A172 (cell line): ENCODE measurements around the gene CHMP2B. TPM values are rescaled to one million over a fixed set of nuclear protein-coding genes. Genes with fewer than 3 reads are reported as not detected.
A peak's percentile ranks its signal among the peaks of the same experiment; 100 is the strongest.

ENCODE experiments used
- DNase-seq: peaks from one replicate; pipeline ENCODE4 v3.0.0-alpha.2; 2015; ENCODE audit warnings: low spot score
- total RNA-seq: library from RNA; depleted of rRNA; stranded (reverse); fragments of >200 nt; shearing (Covaris generic); gene quantifications from 2 replicates; pipeline ENCODE4 v1.2.3, GENCODE V29; 2014; rRNA removed

The CHMP2B gene
- total RNA-seq = 55.8 and 65.6 TPM in 2 replicates

GRCh38 chr3:87227104-87227834, at the start of gene CHMP2B:
Gene CHMP2B (plus strand): TSS chr3:87227309. CDS start chr3:87227523, 214 bp downstream.
- DNase-seq = peak; percentile 88

- no peak for DNase-seq
These were observed 47.5 kb upstream of the CHMP2B start for GRCh38 chr3:87179642-87180041.

GRCh38 chr3:87181551-87181950, 45.6 kb upstream of the CHMP2B start:
- no peak for DNase-seq

- no peak for DNase-seq
These were observed 45.1 kb upstream of the CHMP2B start for GRCh38 chr3:87182023-87182422.

GRCh38 chr3:87186608-87187159, 40.4 kb upstream of the CHMP2B start:
- DNase-seq = no peak

- no peak for DNase-seq
These were observed 35.9 kb upstream of the CHMP2B start for GRCh38 chr3:87191175-87191574.

GRCh38 chr3:87191641-87192040, 35.5 kb upstream of the CHMP2B start:
- DNase-seq = peak; percentile 6

- no peak for DNase-seq
These were observed 30.2 kb upstream of the CHMP2B start for GRCh38 chr3:87196879-87197278.

GRCh38 chr3:87197531-87197930, 29.6 kb upstream of the CHMP2B start:
- DNase-seq = no peak

GRCh38 chr3:87198774-87199173, 28.3 kb upstream of the CHMP2B start:
- no peak for DNase-seq

- DNase-seq = no peak
These were observed 27.5 kb upstream of the CHMP2B start for GRCh38 chr3:87199628-87200027.

- DNase-seq = no peak
These were observed 27.0 kb upstream of the CHMP2B start for GRCh38 chr3:87200060-87200647.

- DNase-seq = no peak
These were observed 25.4 kb upstream of the CHMP2B start for GRCh38 chr3:87201727-87202126.

- no peak for DNase-seq
These were observed 23.3 kb upstream of the CHMP2B start for GRCh38 chr3:87203809-87204208.

- peak; percentile 89 for DNase-seq
These were observed 21.0 kb upstream of the CHMP2B start for GRCh38 chr3:87206070-87206469.

GRCh38 chr3:87206635-87207034, 20.5 kb upstream of the CHMP2B start:
- DNase-seq = no peak

- DNase-seq = peak; percentile 31
These were observed 19.6 kb upstream of the CHMP2B start for GRCh38 chr3:87207460-87207859.

GRCh38 chr3:87209111-87209510, 18.0 kb upstream of the CHMP2B start:
- DNase-seq = no peak

GRCh38 chr3:87218560-87218959, 8.5 kb upstream of the CHMP2B start:
- DNase-seq = no peak

- no peak for DNase-seq
These were observed 7.5 kb upstream of the CHMP2B start for GRCh38 chr3:87219611-87220010.

GRCh38 chr3:87225659-87226058, 1.4 kb upstream of the CHMP2B start:
- DNase-seq = no peak

- no peak for DNase-seq
These were observed 681 bp downstream of the CHMP2B start for GRCh38 chr3:87227835-87228144.

GRCh38 chr3:87228316-87228715, 1.2 kb downstream of the CHMP2B start:
- peak; percentile 11 for DNase-seq
